HG02840 (cell line): ENCODE data around the gene PCYT1A.

Experiments
- ATAC-seq: cut with Tn5 transposase; IDR thresholded peaks from one replicate; pipeline ENCODE4 v1.9.1; 2021; ENCODE audit warnings: mild to moderate bottlenecking, moderate library complexity, moderate number of reproducible peaks; ENCODE audit not compliant: unreplicated experiment, low FRiP score

PCYT1A gene

GRCh38 chr3:196240424-196240823 is 47.1 kb downstream of the PCYT1A start:
- no peak for ATAC-seq

DNA sequence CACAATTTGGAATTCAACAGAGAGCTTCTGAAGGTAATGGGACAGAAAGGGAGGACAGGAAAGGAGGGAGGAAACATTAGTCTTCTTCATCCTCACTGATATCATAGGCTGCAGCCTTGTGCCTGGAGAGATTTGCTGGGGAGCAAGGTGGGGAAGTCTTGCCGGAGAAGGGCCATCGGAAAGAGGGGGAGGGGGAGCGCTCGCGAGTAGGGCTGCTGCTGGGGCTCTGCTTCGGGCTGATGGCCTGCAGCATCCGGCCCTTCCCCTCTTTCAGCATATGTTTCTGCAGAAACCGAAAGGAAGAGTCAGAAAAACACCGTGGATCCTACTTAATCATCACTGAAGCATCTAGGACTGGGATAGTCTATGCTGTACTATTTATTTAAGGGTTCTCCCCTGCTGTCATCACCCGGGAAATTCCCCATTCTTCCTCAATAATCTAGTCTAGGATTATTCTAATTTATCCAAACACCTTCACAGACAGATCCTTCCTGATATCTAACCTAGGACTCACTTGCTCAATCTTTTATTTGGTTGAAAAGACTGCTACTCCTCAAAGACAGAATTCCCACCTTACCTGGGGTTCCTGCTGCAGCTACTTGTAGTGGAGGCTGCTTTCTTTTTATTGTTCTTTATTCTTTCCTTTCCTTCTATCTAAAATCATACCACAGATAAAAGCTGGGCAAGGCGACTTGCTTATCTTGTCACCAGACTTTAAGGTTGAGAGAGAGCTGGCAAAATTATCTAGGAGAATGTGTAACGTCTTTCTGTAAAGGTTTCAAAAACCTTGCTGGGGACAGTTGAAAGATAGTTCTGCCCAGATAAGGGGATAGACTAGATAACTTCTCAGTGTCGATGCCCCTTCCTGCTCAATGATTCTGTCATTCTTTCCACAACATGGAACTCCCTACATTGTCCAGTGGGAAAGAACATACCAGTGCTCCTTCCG is 48.6 kb downstream of the PCYT1A start:
- ATAC-seq: no peak

DNA sequence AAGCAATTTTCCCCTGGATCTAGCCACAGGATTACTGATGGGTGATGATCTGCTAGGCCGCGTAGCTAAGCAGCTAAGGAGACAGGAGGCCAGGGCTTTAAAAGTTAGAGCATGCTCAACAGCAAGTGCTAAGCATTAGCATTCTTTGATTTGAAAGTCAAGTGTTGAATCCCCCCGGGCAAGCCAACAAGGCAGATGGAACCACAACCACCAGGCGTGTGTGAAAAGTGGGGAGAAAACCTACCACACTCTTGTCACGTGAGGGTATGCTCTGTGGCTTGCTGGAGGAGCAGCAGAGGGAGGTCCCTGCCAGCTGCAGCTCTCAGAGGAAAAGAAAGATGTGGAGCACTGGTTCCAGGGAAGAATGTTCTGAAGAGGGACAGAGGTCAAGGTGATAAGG is 50.3 kb downstream of the PCYT1A start:
- ATAC-seq: no peak

- no peak for ATAC-seq
Measured at GRCh38 chr3:196236223-196236622, 51.3 kb downstream of the PCYT1A start.

DNA sequence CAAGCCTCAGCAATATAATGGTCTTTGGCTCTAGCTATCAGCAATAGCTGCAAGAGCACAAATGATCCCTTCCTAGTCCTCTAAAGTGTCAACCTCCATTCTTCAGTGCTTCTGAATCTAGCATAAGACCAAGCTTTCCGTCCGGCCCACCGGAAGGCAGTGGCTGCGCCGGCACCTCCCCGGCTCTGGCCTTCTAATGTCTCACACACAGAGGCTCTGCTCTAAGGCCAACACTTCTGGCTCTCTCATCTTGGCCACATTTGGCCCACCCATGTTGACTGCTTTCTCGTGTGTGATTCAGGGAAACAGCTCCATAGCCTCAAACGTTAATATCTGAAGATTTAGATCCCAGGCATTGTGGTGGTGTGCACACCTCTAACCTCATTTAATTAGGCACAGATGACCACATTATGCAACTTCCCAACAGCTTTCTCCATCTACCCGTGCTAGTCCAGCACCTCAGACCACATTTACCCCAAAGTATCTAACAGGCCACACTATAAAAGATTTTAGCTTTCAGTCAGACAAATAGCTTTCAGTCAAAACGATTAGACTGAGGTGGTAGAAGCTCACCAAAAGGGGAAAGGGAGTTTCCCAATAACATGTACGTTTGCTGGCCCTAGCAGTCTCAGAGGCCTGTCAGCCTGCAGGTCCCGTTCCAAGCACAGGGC is 51.9 kb downstream of the PCYT1A start:
- ATAC-seq: no peak

DNA sequence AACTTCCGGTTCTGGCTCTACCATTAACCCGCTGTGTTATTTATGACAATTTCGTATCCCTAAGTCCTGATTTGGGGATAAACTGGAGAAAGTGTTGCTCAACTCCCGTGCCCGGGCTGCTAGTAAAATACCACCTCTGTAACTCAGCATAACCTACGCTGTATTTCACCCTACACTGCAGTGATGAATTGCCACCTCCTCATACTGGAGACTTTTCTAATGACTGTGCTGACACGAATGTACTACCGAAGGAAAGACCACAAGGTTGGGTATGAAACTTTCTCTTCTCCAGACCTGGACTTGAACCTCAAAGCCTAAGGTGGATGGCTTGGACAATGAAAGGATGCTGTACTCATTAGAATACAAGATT is 54.7 kb downstream of the PCYT1A start:
- no peak for ATAC-seq

DNA sequence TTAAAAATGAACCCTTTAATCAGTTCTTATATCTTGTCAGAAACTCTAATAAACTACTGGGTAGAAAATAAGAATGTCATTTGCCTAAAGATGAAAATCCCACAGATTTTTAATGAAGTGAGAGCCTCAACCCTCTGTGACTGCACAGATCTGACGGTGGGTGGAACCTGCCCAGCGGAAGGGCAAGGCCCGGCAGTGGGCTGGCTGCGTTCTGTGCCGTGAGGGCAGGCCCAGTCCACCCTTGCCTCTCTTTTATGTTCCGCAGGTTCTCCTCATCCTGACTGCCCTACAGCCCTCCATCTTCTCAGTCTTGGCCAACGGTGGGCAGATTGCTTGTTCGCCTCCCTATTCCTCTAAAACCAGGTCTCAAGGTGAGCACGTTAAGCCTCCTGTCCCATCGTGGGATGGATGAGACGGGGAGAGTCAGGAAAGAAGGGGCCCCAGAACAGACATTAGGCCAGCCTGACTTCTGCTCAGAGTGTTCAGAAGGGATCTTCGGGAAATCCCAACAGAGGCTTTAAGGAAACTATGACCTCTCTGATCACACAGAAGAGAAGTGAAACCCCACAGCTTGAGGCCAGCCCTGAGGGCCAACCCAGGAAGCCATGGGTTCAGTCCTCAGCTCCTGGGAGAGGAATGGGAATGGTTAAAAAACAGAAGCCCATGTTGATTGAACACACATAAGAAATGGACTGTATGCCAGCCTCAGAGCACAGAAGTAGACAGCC is 55.2 kb downstream of the PCYT1A start:
- ATAC-seq: no peak

- ATAC-seq: no peak
Measured at GRCh38 chr3:196227629-196228493, 59.7 kb downstream of the PCYT1A start.

- ATAC-seq: no peak
Measured at GRCh38 chr3:196227121-196227561, 60.4 kb downstream of the PCYT1A start.

DNA sequence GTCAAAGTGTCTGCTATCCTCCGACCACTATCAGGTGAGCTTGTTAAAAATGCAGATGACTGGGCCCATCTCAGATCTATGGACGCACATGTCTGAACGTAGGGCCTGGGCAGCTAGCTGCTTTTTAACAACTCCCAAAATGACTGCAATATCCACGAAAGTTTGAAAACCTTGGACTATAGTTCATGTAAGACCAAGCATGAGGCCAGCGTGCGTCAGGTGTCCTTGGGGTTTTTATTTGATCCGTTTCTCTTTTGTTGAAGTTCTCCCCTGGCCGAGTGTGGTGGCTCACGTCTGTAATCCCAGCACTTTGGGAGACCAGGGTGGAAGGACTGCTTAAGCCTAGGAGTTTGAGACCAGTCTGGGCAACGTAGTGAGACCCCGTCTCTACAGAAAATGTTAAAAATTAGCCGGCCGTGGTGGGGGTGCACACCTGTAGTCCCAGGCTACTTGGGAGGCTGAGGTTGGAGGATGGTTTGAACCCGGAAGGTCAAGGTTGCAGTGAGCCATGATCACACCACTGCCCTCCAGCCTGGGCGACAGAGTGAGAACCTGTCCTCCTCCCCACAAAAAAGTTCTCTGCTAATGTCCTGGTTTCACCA is 61.7 kb downstream of the PCYT1A start:
- ATAC-seq: no peak

GRCh38 chr3:196225086-196225485 is 62.4 kb downstream of the PCYT1A start:
- ATAC-seq: no peak

- ATAC-seq: no peak
Measured at GRCh38 chr3:196222876-196223595, 64.5 kb downstream of the PCYT1A start.

- ATAC-seq: no peak
Measured at GRCh38 chr3:196220991-196221390, 66.5 kb downstream of the PCYT1A start.

GRCh38 chr3:196220587-196220986 is 66.9 kb downstream of the PCYT1A start:
- no peak for ATAC-seq

GRCh38 chr3:196219970-196220311 is 67.6 kb downstream of the PCYT1A start:
- no peak for ATAC-seq

DNA sequence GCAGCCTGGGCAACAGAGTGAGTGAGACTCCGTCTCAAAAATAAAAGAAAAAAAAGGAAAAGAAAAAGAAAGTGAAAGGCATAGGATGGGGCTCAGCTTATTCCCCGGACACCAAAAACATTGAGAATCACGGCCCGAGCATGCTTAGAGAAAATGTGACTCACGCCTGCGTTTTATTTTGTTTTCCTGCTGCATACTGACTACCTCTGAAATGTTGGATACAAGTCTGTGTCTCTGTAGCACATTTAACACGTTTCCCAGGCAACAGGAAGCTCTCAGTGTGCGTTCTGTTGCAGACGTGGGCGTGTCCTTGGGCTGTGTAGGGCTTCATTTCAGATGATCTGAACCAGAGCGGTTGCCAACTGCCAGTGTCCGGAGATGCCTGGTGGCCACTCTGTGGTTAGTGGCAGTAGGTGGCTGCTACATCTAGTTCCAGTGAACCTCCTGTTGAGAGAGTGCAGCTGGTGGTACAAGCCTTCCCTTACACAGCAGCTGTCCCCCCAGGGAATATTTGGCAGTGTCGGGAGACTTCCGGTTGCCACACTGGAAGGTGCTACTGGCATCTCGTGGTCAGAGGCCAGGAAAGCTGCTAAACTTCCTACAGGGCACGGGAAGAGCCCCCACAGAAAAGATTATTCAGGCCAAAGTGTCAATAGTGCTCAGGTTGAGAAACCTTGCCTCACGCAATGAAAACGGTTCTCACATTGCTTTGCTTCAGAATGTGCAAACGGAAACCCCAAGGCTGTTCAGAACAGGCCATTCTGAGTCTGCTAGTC is 68.1 kb downstream of the PCYT1A start:
- ATAC-seq: no peak

DNA sequence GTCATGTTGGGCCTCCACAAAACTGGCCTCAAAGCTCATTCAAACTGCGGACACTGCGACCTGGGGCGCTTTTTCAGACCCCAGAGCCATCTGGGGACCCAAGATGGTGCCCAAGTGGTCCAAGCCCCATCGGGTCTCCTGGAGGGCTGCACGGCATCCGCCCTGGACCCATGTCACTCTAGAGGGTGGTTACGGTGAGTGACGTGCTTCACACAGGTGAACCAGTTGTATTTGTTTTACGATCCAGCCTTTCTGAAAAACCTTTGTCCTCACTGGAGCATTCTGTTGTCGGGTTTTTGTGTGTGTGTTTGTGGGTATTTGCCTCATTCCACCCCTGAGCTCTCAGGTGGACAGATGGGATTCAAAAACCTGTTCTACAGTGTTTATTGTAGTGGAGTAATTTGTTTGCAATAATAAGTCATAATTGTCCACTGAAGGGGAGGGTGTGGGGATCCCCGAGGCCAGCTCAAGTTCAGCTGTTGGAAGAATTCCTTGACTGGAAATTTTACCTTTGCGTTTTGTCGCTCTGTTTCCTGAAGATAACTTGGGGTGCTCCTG is 69.3 kb downstream of the PCYT1A start:
- ATAC-seq: no peak
